ENCODE data around the gene PDHX. TPM values are rescaled to one million over a fixed set of nuclear protein-coding genes. Genes with fewer than 3 reads are reported as not detected.

PDHX gene
- total RNA-seq, 1 donor from 2014 or later = 22.1 TPM

DNA sequence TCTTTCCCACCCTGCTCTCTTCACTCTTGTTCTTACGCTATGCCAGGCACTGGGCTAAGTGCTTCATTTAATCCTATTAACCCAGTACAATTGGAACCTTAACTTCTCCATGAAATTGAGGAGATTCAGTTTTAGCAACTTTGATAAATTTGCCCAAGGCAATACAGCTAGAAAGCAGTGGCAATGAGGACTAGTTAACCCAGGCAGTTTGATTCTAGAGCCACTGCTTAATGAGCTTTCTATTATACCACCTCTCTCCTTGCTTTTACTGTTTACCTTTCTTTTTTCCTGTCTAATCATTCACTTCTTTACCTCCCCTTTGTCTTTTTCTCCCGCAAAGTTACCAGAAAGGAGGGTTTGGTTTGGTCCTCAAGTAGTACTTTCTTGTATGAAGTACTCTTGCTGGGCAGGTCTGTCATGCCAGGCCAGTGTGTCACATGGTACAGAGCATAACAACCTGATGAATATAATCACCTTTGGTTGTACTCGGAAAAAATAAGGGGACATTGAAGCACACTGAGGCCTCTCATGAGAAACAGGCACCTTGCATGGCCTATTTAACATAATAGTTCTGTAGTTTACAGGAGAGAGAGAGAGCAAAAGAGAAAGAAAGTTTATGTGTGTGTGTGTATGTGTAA lies 70.6 kb downstream of the PDHX start:
- DNase-seq (ENCODE audit: extremely low read depth, low read depth, low spot score) = no peak

DNA sequence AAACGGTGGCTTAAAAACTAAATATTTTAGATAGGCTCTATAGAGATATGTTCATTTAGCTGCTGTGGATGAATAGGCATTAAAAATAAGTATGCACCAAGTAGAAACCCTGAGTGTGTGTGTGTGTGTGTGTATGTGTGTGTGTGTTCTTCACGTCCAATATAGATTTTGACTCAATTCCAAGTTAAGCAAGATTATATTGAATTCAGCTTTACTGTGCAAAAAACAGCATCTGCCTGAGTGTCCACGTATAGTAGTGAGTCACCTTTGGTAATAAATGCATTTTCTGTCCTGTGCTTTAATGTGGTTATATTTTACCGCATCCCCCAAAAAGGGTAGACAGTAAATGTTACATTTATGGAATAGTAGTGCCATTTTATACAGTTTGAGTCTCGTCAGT lies 71.2 kb downstream of the PDHX start:
- DNase-seq (ENCODE audit: extremely low read depth, low read depth, low spot score) = no peak

DNA sequence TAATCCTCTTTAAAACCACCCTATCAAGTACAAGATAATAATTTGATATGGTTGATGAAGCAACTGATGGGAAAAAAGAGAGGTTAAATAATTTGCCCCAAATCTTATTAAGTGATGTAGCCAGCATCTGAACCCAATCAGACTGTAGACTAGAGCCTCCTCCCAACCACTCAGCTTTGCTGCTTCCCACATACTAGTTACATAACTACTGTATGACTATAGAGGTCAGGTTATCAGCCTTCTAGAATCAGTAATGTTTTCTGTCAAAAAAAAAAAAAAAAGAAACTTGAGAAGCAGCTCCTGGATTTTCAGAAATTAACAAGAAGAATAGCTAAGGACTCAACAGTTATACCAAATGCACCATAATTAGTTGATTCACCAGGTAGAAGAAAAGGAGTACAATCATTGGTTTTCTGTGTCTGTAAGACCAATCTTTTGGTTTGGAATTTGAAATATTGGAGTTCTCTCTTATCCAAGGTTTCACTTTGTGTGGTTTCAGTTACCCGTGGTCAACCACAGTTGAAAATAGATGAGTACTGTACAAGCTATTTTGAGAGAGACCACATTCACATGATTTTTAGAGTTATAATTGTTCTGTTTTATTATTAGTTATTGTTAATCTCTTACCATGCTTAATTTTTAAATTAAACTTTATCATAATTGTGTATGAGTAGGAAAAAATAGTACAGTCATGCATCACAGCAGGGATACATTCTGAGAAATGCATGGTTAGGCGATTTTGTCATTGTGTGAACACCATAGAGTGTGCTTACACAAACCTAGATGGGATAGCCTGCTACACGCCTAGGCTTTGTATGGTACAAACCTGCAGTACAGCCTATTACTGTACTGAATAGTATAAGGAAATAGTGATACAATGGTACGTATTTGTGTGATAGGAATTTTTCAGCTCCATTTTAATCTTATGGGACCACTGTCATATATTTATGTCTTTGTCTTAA lies 72.2 kb downstream of the PDHX start:
- no peak for DNase-seq (ENCODE audit: extremely low read depth, low read depth, low spot score)

DNA sequence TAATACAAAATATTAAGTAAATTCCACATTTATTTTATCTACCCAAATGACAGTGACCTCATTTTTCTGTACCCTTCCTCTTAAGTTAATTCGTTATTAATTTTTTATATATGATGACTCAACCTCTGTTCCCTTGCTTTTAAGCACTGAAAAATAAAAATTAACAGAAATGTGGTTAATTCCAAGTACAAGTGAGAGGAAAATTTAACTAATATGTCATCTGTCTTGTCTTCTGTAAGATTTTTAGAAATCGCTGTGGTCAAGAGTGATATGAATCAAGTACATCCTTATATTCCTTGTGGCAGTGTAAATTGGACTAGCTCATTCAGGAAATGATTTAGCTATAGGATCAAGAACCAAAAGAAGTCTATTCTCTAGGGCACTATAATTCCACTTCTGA lies 74.5 kb downstream of the PDHX start:
- no peak for DNase-seq (ENCODE audit: extremely low read depth, low read depth, low spot score)

DNA sequence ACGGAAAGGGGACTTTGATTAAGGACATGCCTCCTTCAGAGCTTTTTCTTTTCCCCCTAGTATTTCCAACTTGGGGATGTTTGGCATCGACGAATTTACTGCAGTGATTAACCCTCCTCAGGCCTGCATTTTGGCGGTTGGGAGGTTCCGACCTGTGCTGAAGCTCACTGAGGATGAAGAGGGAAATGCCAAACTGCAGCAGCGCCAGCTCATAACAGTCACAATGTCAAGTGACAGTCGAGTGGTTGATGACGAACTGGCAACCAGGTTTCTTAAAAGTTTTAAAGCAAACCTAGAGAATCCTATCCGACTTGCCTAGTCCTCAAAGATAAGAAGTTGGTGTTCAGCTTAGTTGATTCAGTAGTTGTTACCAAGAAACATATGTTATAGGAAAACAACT lies 78.4 kb downstream of the PDHX start:
- no peak for DNase-seq (ENCODE audit: extremely low read depth, low read depth, low spot score)

DNA sequence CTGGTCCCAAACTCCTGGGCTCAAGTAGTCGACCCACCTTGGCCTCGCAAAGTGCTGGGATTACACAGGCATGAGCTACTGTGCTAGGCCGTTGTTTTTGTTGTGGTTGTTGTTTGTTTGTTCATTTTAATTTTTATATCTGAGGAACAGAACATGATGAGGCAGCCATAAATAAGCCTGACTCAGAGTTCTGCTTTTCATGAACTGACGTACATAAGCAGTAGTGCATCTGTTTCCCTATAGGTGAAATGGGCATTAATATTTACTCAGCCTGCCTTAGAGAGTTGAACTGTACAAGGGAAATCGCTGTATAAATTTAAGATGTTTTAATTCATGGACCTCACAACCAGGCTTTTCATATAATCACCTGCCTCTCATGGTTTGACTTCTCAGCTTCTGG lies 80.5 kb downstream of the PDHX start:
- DNase-seq (ENCODE audit: extremely low read depth, low read depth, low spot score) = no peak

DNA sequence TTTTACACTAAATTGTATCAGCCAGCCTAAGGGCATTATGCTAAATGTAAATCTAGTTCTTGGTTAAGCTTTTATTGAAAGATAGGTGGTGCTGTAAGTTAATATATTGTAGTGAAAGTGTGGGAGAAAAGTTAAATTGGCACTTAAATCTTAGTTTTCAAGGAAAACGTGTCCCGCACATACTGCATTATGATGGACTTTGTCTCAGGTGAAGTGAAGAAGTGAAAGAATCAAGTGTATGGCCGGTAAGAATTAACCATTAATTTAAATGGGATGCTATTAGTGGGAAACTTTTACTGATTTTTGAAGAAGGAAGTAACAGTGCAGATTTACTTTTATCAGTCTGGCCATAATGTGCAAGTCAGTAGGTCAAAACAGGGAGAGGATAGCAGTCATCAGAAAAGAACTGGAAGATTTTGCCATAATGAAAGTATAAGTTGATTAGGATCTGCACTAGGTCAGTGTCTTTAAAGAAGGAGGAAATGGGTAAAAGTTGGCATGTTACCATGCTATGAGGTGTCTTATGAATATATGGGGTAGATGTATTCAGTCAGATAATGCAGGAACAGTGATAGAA lies 81.6 kb downstream of the PDHX start:
- no peak for DNase-seq (ENCODE audit: extremely low read depth, low read depth, low spot score)

DNA sequence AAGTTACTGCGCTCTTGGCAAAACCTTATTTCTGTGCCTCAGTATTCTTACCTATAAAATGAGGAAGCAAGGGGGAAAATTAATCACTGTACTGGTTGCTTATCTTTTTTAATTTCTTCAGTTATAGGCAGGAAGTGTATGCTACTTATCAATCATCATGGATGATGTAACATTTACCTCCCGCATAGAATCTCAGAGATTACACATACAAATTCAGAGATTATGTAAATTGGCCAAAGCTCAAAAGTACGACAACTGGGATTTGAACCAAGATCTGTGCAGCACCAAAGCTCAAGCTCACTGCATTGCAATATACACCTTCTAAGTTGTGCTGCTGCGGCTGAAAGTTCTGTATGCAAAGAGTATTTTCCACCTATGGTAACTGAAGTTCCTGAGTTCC lies 83.0 kb downstream of the PDHX start:
- DNase-seq (ENCODE audit: extremely low read depth, low read depth, low spot score) = no peak

DNA sequence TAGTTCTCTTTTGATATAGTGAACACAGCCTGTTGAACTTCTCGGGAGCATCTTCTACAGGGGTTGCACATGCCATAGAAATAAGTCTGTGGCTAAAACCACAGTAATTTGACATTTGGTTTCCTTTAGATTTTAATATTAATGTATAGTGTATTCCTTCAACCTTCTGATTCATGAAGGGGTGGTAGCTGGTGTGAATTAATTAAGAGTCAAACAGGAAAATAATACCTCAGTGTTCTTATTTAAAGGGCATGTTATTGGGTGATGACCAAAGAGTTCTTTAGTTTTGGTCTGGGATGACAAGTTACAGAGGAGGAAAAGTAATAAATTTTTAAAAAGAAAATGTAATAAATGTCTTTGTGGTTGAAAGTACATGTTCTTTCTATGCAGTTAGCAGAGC lies 86.8 kb downstream of the PDHX start:
- no peak for DNase-seq (ENCODE audit: extremely low read depth, low read depth, low spot score)

DNA sequence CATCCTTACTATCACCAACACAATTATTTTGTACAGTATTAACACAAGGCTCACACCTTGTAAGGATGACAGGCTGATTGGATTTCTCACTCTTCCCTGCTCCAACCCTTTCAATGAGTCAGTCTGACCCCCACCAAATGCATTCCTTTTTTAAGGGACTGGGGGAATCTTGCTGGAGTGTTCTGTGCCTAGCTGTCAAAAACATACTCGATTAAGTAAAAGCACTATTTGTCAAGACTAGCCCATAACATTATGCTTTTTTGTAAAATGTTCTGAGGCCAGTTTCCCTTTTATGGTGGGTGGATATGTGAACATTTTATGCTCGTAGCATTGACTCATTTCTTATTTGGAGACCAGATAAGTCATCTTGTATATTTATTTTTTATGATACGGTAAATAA lies 87.2 kb downstream of the PDHX start:
- DNase-seq (ENCODE audit: extremely low read depth, low read depth, low spot score) = no peak

DNA sequence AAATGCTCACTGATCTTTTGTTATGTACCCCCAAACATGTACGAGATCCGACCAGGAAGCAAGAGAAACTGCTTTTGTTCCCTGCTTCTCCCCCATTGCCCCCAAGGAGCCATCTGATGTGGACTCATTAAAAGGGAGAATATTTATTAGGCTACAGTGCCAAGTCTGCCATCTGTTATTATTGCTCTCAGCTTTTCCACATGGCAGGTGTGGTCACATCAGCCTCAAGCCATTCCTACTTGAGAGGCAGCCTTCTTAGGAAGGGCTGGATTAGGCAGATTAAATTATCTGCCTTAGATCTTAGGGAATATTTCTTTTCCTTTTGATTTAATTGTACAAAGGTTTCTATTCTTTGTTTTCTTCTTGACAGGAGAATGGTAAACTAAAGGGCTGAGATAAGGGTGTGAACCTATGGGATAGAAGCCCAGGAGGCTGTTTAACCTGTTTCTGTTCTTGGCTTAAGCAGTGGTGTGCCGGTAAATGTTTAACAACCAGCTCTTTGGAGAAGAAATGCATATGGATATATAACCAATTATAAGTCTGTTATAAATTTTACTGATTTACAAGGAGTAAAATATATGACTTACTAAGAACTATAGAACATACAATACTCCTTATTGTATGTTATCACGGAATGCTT lies 88.8 kb downstream of the PDHX start:
- DNase-seq (ENCODE audit: extremely low read depth, low read depth, low spot score) = no peak

DNA sequence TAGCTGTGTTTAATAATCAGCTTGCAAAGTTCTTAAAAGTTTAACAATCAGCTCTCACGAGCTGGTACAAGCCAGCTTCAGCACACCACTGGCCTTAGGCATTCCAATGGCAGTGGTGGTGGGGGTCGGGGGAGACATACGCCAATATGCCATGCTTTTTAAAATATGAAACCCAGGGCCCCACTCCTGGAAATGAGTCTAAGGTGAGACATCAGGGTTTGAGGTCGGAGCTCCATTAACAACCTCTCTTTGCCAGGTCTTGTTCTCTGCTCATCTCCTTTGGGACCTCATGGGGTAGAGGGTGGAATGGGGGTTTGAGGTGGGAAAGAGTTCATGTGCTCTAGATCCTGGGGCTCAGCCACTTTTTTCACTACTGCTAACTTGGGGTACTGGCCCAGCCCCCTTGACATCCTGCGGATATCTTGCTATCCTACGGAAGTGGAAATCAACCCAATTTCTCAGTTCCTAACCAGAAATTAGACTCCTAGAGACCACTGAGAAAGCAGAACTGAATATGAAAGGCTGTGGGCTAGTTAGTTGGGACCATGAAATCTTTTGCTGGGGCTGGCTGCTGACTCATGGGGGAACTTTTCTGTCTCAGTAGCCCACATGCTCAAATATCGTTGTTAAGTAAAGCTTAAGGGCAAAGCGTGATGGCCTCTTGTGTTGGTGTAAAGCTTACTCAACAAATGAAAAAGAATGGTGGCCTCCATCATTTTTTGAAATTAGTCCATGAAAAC lies 90.1 kb downstream of the PDHX start:
- no peak for DNase-seq (ENCODE audit: extremely low read depth, low read depth, low spot score)

DNA sequence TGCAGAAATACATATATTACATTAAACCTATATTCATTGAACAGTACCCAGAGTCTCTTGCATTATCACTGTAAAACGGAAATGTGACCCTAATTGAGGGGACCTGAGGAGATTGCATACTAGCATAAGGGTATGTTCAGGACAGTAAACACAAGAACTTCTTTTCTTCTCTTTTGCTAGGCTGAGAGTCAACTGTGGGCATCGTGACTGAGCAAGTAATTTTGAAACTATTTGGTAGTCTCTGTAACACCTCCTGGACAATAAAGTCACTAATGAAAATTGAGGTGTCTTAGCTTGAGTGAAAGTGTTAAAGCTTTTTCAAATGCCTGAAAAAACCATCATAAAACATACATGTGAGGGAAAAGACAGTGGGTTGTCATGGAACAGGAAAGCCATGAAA lies 90.9 kb downstream of the PDHX start:
- no peak for DNase-seq (ENCODE audit: extremely low read depth, low read depth, low spot score)

DNA sequence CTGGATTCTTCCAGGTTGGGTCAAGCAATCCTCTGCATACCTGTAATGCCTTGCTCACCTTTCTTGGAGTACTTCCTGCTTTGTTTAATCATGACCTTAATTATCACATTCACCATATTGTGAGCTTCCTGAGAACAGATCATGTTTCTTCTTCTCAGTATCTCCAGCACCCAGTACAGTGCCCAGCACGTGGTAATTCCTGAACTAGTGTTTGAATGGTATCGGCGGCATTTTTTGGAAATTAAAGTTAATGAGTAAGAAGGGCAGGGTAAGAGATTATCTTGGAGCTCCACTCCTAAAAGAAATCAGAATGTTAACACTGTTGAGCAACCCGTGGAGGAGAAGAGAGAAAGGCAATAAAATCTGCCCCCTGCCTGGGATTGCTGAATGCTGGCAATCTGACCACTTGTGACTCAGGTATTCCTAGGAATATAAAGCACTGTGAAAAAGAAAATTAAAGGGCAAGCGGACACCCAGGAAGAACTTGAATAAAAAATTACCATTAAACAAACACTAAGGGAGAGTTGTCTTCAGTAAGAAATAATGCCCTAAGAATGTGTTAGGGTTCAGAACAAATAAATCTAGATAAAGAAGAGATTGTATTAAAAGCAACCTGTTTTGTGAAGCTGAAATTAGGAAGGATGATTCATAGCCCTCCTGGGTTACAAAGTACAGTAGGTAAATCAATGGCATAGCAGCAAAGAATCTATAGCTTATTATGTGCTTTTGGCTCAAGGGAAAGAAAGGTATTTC lies 92.9 kb downstream of the PDHX start:
- no peak for DNase-seq (ENCODE audit: extremely low read depth, low read depth, low spot score)

DNA sequence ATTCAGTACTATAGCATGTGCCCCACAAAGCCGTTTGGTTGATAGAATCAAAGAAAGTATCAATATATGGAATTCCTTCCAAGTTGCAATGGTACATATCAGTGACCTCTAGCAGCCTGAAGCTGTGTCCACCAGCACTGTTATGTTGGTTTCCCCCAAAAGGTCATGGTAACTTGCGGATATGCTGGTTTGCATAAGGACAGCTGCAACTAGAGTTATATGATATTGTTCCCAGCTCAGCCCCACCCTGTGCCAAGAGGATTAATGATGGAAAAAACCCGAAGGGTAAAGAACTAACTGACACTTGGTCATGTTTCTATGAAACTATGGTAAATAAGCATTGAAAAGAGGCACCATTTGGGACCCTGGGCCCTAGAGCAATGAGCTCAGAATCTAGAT lies 93.5 kb downstream of the PDHX start:
- no peak for DNase-seq (ENCODE audit: extremely low read depth, low read depth, low spot score)

DNA sequence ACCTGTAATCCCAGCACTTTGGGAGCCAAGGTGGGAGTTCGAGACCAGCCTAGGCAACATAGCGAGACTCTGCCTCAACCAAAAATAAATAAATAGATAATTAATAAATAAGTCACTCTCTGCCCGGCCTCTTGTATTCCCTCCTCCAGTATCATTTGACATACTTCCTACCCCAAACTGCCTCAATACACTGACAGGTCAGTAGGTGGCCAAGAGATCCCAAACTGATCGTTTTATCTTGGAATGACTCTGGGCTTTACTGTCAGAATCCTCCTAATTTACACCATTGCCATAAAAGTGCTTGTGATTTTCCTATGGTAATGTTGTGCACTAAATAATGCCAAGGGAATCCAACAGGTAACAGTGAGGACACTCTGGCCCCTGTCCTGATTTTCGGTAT lies 94.2 kb downstream of the PDHX start:
- no peak for DNase-seq (ENCODE audit: extremely low read depth, low read depth, low spot score)

DNA sequence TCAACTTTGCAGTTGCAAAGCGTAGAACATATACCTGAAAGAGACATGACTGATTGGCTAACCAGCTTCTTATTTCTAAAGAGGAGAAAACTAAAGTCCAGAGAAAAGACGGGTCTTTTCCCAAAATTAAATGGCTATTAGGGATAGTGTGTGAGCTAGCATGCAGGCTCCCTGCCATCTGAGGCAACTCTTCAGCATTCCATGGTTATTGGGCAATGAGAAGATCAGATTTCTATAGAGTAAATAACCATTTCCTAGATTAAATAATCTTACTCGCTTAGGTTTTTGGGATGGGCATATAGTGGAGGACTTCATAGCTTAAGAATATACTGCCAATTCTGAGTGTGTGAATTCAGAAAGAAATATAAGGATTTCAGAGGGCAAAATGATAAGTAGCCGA lies 95.0 kb downstream of the PDHX start:
- no peak for DNase-seq (ENCODE audit: extremely low read depth, low read depth, low spot score)

DNA sequence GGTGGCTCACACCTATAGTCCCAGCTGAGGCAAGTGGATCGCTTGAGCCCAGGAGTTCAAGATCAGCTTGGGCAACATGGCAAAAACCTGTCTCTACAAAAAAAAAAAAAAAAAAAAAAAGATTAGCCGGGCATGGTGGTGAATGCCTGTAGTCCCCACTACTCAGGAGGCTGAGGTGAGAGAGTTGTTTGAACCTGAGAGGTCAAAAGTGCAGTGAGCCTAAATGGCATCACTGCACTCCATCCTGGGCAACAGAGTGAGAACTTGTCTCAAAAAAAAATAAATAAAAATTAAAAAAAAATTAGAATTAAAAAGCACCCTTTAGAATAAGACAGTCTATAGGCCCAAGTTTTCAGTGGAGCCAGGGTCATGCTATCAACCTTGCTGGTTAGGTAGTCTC lies 95.5 kb downstream of the PDHX start:
- no peak for DNase-seq (ENCODE audit: extremely low read depth, low read depth, low spot score)

DNA sequence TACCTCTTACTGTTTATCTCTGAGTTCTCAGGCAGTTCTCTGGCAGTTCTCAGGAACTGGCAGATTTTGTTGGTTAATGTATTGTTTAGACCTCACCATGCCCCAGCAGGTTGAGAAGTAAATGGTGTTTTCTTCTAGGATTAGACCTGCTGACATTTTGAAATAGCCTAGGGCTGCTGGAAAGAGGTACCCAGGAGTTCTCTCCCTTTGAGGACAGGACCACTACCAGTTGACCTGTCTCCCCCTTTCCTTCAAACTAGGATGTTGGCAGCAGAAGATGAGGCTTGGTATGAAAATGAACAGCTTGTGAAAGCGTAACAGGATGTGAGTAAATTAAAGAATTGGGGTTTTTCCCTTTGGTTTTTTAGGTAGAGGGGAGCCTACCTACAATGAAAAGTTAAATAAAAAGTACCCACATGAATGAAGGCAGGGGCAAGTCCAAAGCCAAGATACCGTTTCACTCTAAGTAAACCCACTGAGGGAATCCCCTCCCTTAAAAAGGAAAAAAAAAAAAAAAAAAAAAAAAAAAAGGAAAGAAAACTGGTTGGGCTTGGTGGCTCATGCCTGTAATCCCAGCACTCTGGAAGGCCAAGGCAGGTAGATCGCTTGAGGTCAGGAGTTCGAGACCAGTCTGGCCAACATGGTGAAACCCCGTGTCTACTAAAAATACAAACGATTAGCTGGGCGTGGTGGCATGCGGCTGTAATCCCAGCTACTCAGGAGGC lies 96.2 kb downstream of the PDHX start:
- no peak for DNase-seq (ENCODE audit: extremely low read depth, low read depth, low spot score)
